H9 (cell line): Measurements from ENCODE around the gene TDP2. TPM values are rescaled to one million over a fixed set of nuclear protein-coding genes. Genes with fewer than 3 reads are reported as not detected.
A peak's percentile ranks its signal among the peaks of the same experiment; 100 is the strongest.

Source experiments
- DNase-seq: peaks from one replicate; pipeline ENCODE4 v3.0.0-alpha.2; 2017
- H2AFZ ChIP-seq: one replicate; pipeline ENCODE4 v1.6.1; 2013; ENCODE audit warnings: mild to moderate bottlenecking, low read length, control low read depth, moderate library complexity
- H2AK5ac ChIP-seq: 2 replicates; pipeline ENCODE4 v1.6.1; 2013; ENCODE audit warnings: low read length, control low read depth, mixed read lengths; ENCODE audit not compliant: insufficient read length
- H2BK120ac ChIP-seq: one replicate; pipeline ENCODE4 v1.6.1; 2013; ENCODE audit warnings: low read depth, mild to moderate bottlenecking, low read length, control low read depth, inconsistent platforms; ENCODE audit not compliant: poor library complexity, severe bottlenecking
- H2BK12ac ChIP-seq: 2 replicates; pipeline ENCODE4 v1.6.1; 2013; ENCODE audit warnings: low read length, control low read depth, mixed read lengths, low read depth; ENCODE audit not compliant: insufficient read length
- H2BK15ac ChIP-seq: 2 replicates; pipeline ENCODE4 v1.6.1; 2013; ENCODE audit warnings: low read depth, low read length, control low read depth
- H2BK20ac ChIP-seq: one replicate; pipeline ENCODE4 v1.6.1; 2013; ENCODE audit warnings: low read depth, mild to moderate bottlenecking, low read length, control low read depth, inconsistent platforms; ENCODE audit not compliant: poor library complexity, severe bottlenecking
- H2BK5ac ChIP-seq: 2 replicates; pipeline ENCODE4 v1.6.1; 2013; ENCODE audit warnings: low read length, control low read depth, mixed read lengths; ENCODE audit not compliant: insufficient read length
- H3K14ac ChIP-seq: 2 replicates; pipeline ENCODE4 v1.6.1; 2013; ENCODE audit warnings: low read length, control low read depth; ENCODE audit not compliant: insufficient read depth
- H3K18ac ChIP-seq: 2 replicates; pipeline ENCODE4 v1.6.1; 2013; ENCODE audit warnings: low read depth, mild to moderate bottlenecking, mixed read lengths, low read length, control low read depth; ENCODE audit not compliant: insufficient read length
- H3K23ac ChIP-seq: 2 replicates; pipeline ENCODE4 v1.6.1; 2013; ENCODE audit warnings: low read length, control low read depth, mixed read lengths, low read depth; ENCODE audit not compliant: insufficient read length
- H3K23me2 ChIP-seq: 2 replicates; pipeline ENCODE4 v1.6.1; 2013; ENCODE audit warnings: low read depth, mild to moderate bottlenecking, mixed read lengths, low read length, control low read depth; ENCODE audit not compliant: insufficient read length, poor library complexity, severe bottlenecking
- H3K27ac ChIP-seq: 2 replicates; pipeline ENCODE4 v1.5.1; 2013; ENCODE audit warnings: low read length, control low read depth, mixed read lengths, low read depth; ENCODE audit not compliant: insufficient read length
- H3K27me3 ChIP-seq: 2 replicates; pipeline ENCODE4 v1.6.1; 2013; ENCODE audit warnings: low read length, control low read depth, inconsistent platforms; ENCODE audit not compliant: insufficient read depth
- H3K4ac ChIP-seq: 2 replicates; pipeline ENCODE4 v1.6.1; 2013; ENCODE audit warnings: low read depth, mild to moderate bottlenecking, control low read depth, inconsistent platforms, low read length, moderate library complexity
- H3K4me1 ChIP-seq: 2 replicates; pipeline ENCODE4 v1.6.1; 2013; ENCODE audit warnings: low read length, control low read depth, inconsistent platforms; ENCODE audit not compliant: insufficient read depth
- H3K4me2 ChIP-seq: 2 replicates; pipeline ENCODE4 v1.6.1; 2013; ENCODE audit warnings: low read length, control low read depth, mixed read lengths; ENCODE audit not compliant: insufficient read length, insufficient read depth
- H3K56ac ChIP-seq: 2 replicates; pipeline ENCODE4 v1.6.1; 2013; ENCODE audit warnings: low read depth, mild to moderate bottlenecking, mixed read lengths, low read length, control low read depth; ENCODE audit not compliant: insufficient read length
- H3K79me1 ChIP-seq: 2 replicates; pipeline ENCODE4 v1.6.1; 2013; ENCODE audit warnings: low read depth, mild to moderate bottlenecking, moderate library complexity, low read length, control low read depth, inconsistent platforms; ENCODE audit not compliant: insufficient read depth, poor library complexity, severe bottlenecking
- H3K79me2 ChIP-seq: 2 replicates; pipeline ENCODE4 v1.6.1; 2013; ENCODE audit warnings: low read length, control low read depth, inconsistent platforms; ENCODE audit not compliant: insufficient read depth
- H3K9ac ChIP-seq: 2 replicates; pipeline ENCODE4 v1.6.1; 2013; ENCODE audit warnings: low read length, control low read depth, mixed read lengths; ENCODE audit not compliant: insufficient read length; ENCODE audit errors: extremely low read depth
- H3K9me3 ChIP-seq: one replicate; pipeline ENCODE4 v1.6.1; 2013; ENCODE audit warnings: low read depth, low read length, inconsistent platforms; ENCODE audit not compliant: control insufficient read depth
- H3T11ph ChIP-seq: one replicate; pipeline ENCODE4 v1.6.1; 2013; ENCODE audit warnings: mild to moderate bottlenecking, low read length, control low read depth, inconsistent platforms
- H4K20me1 ChIP-seq: one replicate; pipeline ENCODE4 v1.6.1; 2013; ENCODE audit not compliant: control insufficient read depth, insufficient read length, insufficient read depth
- H4K5ac ChIP-seq: 2 replicates; pipeline ENCODE4 v1.6.1; 2013; ENCODE audit warnings: low read depth, mild to moderate bottlenecking, mixed read lengths, low read length, control low read depth; ENCODE audit not compliant: insufficient read length
- H4K8ac ChIP-seq: replicated peaks from 2 replicates; pipeline ENCODE4 v1.6.1; 2013; ENCODE audit warnings: low read length, control low read depth, mixed read lengths, low read depth; ENCODE audit not compliant: insufficient read length
- H4K91ac ChIP-seq: 2 replicates; pipeline ENCODE4 v1.6.1; 2013; ENCODE audit warnings: low read depth, mild to moderate bottlenecking, moderate library complexity, mixed read lengths, low read length, control low read depth; ENCODE audit not compliant: insufficient read length
- H3K27ac Mint-ChIP-seq, 3 experiments: 2 replicates in 2 of 3; 3 replicates in 1 of 3; pipeline ENCODE4 v1.8.0; 2020 to 2021; ENCODE audit warnings: mixed read lengths in 3 of 3, mild to moderate bottlenecking in 1 of 3, moderate library complexity in 1 of 3
- H3K27me3 Mint-ChIP-seq: 2 replicates; pipeline ENCODE4 v1.8.0; 2021; ENCODE audit warnings: low read depth, mild to moderate bottlenecking, moderate library complexity, mixed read lengths
- H3K36me3 Mint-ChIP-seq, 3 experiments: 2 replicates in 2 of 3; 3 replicates in 1 of 3; pipeline ENCODE4 v1.8.0; 2020 to 2021; ENCODE audit warnings: low read depth in 3 of 3, mixed read lengths in 3 of 3; ENCODE audit not compliant: insufficient read depth in 1 of 3
- H3K4me1 Mint-ChIP-seq, 2 experiments: 2 replicates each; pipeline ENCODE4 v1.8.0; 2020; ENCODE audit warnings: mixed read lengths in 2 of 2
- H3K4me3 Mint-ChIP-seq, 2 experiments: 2 replicates in 1 of 2; 3 replicates in 1 of 2; pipeline ENCODE4 v1.8.0; 2020 to 2021; ENCODE audit warnings: mild to moderate bottlenecking in 2 of 2, mixed read lengths in 2 of 2, moderate library complexity in 1 of 2
- H3K9me3 Mint-ChIP-seq, 2 experiments: 2 replicates in 1 of 2; 3 replicates in 1 of 2; pipeline ENCODE4 v1.8.0; 2020; ENCODE audit warnings: mild to moderate bottlenecking in 2 of 2, mixed read lengths in 2 of 2, moderate library complexity in 1 of 2
- CTCF ChIP-seq: fragments of 200-600 bp; sonication (generic); conservative IDR thresholded peaks from 3 replicates; pipeline ENCODE4 v1.8.0; 2021; ENCODE audit warnings: antibody characterized with exemption, mild to moderate bottlenecking
- WGBS: extraction: QIAGEN DNeasy Blood & Tissue Kit; methylation state at CpG from one replicate; pipeline ENCODE4 v1.1.7; 2013; ENCODE audit warnings: missing lambda C conversion rate, low lambda C conversion rate, mixed read lengths; ENCODE audit not compliant: insufficient read length; ENCODE audit errors: extremely low coverage; 5-methylcytosine and 5-hydroxymethylcytosine counted together
- total RNA-seq: library from RNA; stranded (reverse); gene quantifications from 2 replicates; pipeline ENCODE4 v1.2.1, GENCODE V29; 2021

Gene TDP2
- total RNA-seq, 1 experiment from 2014 or later: 55.6 TPM

GRCh38 chr6:24659561-24659960 lies 7.1 kb downstream of the TDP2 start:
- no peak for TF ChIP-seq CTCF
- Histone ChIP-seq H2AFZ (no peak overlapping the region), H3K23ac (no peak overlapping the region), H3K79me1 (no peaks in the 10 kb centered on the region), H3T11ph (no peak overlapping the region), H4K5ac (no peak overlapping the region), H3K9ac (no peak overlapping the region), H2BK5ac (no peak overlapping the region), H3K4ac (no peak overlapping the region), H4K8ac (no peak overlapping the region), H4K91ac (no peak overlapping the region), H4K20me1 (no peaks in the 10 kb centered on the region), H2BK20ac (no peak overlapping the region), H2BK120ac (no peak overlapping the region), H3K56ac (no peak overlapping the region), H2AK5ac (no peak overlapping the region), H3K27me3 (no peaks in the 10 kb centered on the region), H3K14ac (no peak overlapping the region), H3K4me1 (peaks cover 6% of the 10 kb centered on the region; the same call in 1 of the 2 replicates), H3K9me3 (no peaks in the 10 kb centered on the region), H3K23me2 (no peaks in the 10 kb centered on the region), H3K18ac (no peak overlapping the region), H3K27ac (no peak overlapping the region), H3K79me2 (no peaks in the 10 kb centered on the region; the same call in 1 of the 2 replicates), H3K4me2 (no peak overlapping the region), H2BK12ac (no peak overlapping the region), H2BK15ac (no peak overlapping the region)
- no CpG with 5 or more reads among the region's 1 CpG for WGBS
- DNase-seq: no peak
- peaks cover 19 to 52% (median 52%) of the 10 kb centered on the region in 3 experiments; a peak in 6 of 7 replicates for H3K36me3 Mint-ChIP-seq
- no peaks in the 10 kb centered on the region for H3K9me3 Mint-ChIP-seq
- no peak overlapping the region for H3K4me3 Mint-ChIP-seq
- peaks cover 21 to 28% of the 10 kb centered on the region in 2 experiments for H3K4me1 Mint-ChIP-seq
- H3K27ac Mint-ChIP-seq: peak overlapping the region; percentile 41 to 69 (median 66); a peak in 2 of 7 replicates
- no peaks in the 10 kb centered on the region for H3K27me3 Mint-ChIP-seq
